ENCODE results near the gene ITGB2.

DNA sequence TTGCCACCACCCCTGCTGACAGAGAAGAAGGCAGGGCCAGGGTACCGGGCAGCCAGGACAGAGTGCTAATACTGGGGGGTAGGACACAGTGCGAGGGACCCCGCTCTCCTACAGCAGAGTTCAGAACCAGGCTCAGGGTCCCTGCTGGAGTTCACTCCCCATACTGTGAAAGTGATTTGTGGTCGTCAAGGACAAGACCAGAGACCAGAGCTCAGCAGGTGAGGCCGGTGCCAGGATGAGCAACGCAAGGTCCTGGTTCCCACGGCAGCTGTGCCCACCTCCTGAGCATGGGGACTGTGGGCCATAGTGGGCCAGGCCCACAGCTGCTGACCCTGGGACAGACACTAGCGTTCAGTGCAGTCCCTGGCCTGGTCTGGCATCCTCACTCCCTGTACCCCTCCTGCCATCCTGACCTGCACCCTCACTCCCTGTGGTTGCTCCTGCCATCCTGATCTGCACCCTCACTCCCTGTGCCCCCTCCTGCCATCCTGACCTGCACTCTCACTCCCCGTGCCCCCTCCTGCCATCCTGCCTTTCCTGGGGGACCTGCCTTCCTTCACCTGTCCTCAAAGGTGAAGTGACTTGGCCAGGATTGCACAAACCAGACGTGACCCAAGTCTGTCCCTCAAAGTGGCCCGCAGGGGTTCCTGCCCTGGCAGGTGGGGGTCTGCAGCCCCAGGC lies 33.4 kb downstream of the ITGB2 start:
- TF ChIP-seq, protein P1, sequence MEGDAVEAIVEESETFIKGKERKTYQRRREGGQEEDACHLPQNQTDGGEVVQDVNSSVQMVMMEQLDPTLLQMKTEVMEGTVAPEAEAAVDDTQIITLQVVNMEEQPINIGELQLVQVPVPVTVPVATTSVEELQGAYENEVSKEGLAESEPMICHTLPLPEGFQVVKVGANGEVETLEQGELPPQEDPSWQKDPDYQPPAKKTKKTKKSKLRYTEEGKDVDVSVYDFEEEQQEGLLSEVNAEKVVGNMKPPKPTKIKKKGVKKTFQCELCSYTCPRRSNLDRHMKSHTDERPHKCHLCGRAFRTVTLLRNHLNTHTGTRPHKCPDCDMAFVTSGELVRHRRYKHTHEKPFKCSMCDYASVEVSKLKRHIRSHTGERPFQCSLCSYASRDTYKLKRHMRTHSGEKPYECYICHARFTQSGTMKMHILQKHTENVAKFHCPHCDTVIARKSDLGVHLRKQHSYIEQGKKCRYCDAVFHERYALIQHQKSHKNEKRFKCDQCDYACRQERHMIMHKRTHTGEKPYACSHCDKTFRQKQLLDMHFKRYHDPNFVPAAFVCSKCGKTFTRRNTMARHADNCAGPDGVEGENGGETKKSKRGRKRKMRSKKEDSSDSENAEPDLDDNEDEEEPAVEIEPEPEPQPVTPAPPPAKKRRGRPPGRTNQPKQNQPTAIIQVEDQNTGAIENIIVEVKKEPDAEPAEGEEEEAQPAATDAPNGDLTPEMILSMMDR (IDR thresholded peaks at IDR 0.05) = no peak
- no peak for TF ChIP-seq POLR2A (IDR thresholded peaks at IDR 0.05)
